HG03575 (cell line): ENCODE data around the gene TUBB4B.

ENCODE experiments used
- ATAC-seq: cut with Tn5 transposase; IDR thresholded peaks from one replicate; pipeline ENCODE4 v1.9.1; 2021; ENCODE audit not compliant: unreplicated experiment, insufficient number of reproducible peaks, low FRiP score; ENCODE audit errors: extremely low read depth

The TUBB4B gene

GRCh38 chr9:137277329-137278041, 36.4 kb downstream of the TUBB4B start, which contains the start of gene TOR4A:
TOR4A (plus strand) TSS chr9:137277726; CDS start chr9:137278690, 964 bp downstream.
- no peak for ATAC-seq

GRCh38 chr9:137278061-137278701, 37.1 kb downstream of the TUBB4B start:
- ATAC-seq: no peak

- ATAC-seq: no peak
Measured at GRCh38 chr9:137278721-137279711, 37.9 kb downstream of the TUBB4B start.

GRCh38 chr9:137279741-137280473, 38.8 kb downstream of the TUBB4B start:
- ATAC-seq: no peak

GRCh38 chr9:137280474-137281344, 39.6 kb downstream of the TUBB4B start:
- no peak for ATAC-seq

- ATAC-seq: no peak
Measured at GRCh38 chr9:137281345-137282116, 40.4 kb downstream of the TUBB4B start.

GRCh38 chr9:137286975-137287383, 45.9 kb downstream of the TUBB4B start:
- no peak for ATAC-seq

- no peak for ATAC-seq
Measured at GRCh38 chr9:137293094-137293481, 52.0 kb downstream of the TUBB4B start.
